Endothelial cell of umbilical vein (primary cell): ENCODE data around the gene SHISA6. TPM values are rescaled to one million over a fixed set of nuclear protein-coding genes. Genes with fewer than 3 reads are reported as not detected.

Experiments
- BruUV-seq: library from RNA; stranded (reverse); fragments of 400-500 nt; replicated peaks from 2 replicates; lab custom pipeline; 2021; lab: Mats Ljungman, UMichigan
- CTCF ChIA-PET: fragments of 300-600, 350-600 bp; sonication (Branson Sonifier 250); formaldehyde crosslinking; loops from one replicate; lab custom pipeline; 2021; ENCODE audit warnings: antibody characterized with exemption, inconsistent platforms; lab: Charles Lee
- POLR2A ChIA-PET: fragments of 300-600, 350-600 bp; sonication (Branson Sonifier 250); formaldehyde crosslinking; loops from one replicate; lab custom pipeline; 2021; ENCODE audit warnings: antibody characterized with exemption, inconsistent platforms; lab: Charles Lee
- DNase-seq: peaks from one replicate; pipeline ENCODE4 v3.0.0-alpha.2; 2011; ENCODE audit warnings: low read depth, low spot score
- FAIRE-seq: peaks from 2 replicates; lab custom pipeline; 2011; peaks lifted over from hg19 to GRCh38; lab: Jason Lieb, UNC
- H2AFZ ChIP-seq: 2 replicates; pipeline ENCODE4 v1.6.0; 2012; ENCODE audit warnings: low read depth, low read length, control low read depth, inconsistent platforms
- H3K27ac ChIP-seq: 2 replicates; pipeline ENCODE4 v1.5.1; 2011; ENCODE audit warnings: low read depth, mild to moderate bottlenecking, control low read depth, low read length, moderate library complexity; ENCODE audit not compliant: insufficient read depth
- H3K27me3 ChIP-seq, 2 experiments: 2 replicates each; pipeline versions ENCODE4 v1.6.0 to v1.6.1; 2011; ENCODE audit warnings: low read length in 2 of 2, mixed read lengths in 1 of 2; ENCODE audit not compliant: control insufficient read depth in 2 of 2, insufficient read depth in 2 of 2
- H3K36me3 ChIP-seq, 2 experiments: 2 replicates in 1 of 2; 3 replicates in 1 of 2; pipeline ENCODE4 v1.5.1; 2011; ENCODE audit warnings: low read length in 2 of 2, mild to moderate bottlenecking in 1 of 2, moderate library complexity in 1 of 2; ENCODE audit not compliant: control insufficient read depth in 2 of 2, insufficient read depth in 2 of 2; ENCODE audit errors: extremely low read depth in 1 of 2
- H3K4me1 ChIP-seq: 3 replicates; pipeline ENCODE4 v1.5.1; 2011; ENCODE audit warnings: mild to moderate bottlenecking, low read length; ENCODE audit not compliant: control insufficient read depth, insufficient read depth; ENCODE audit errors: extremely low read depth
- H3K4me2 ChIP-seq: 2 replicates; pipeline ENCODE4 v1.6.1; 2011; ENCODE audit warnings: low read length, control low read depth, mixed read lengths; ENCODE audit not compliant: insufficient read depth
- H3K4me3 ChIP-seq, 3 experiments: fragments of 200-600 bp in 1 of 3; sonication (generic), shearing (Covaris generic) in 1 of 3; replicated peaks in 1 of 3; 2 replicates each; pipeline ENCODE4 v1.5.1; 2011 to 2016; ENCODE audit warnings: control low read depth in 3 of 3, low read length in 3 of 3, mild to moderate bottlenecking in 2 of 3, inconsistent platforms in 1 of 3, low read depth in 1 of 3, moderate library complexity in 1 of 3; ENCODE audit not compliant: insufficient read depth in 1 of 3
- H3K79me2 ChIP-seq: 2 replicates; pipeline ENCODE4 v1.6.0; 2012; ENCODE audit warnings: low read length, inconsistent platforms; ENCODE audit not compliant: control insufficient read depth, insufficient read depth
- H3K9ac ChIP-seq: replicated peaks from 2 replicates; pipeline ENCODE3; 2011; ENCODE audit warnings: low read length, control low read depth; ENCODE audit not compliant: insufficient read depth; ENCODE audit errors: extremely low read depth
- H3K9me1 ChIP-seq: replicated peaks from 3 replicates; pipeline ENCODE4 v1.6.0; 2011; ENCODE audit warnings: mild to moderate bottlenecking, low read length; ENCODE audit not compliant: control insufficient read depth, insufficient read depth; ENCODE audit errors: extremely low read depth
- H3K9me3 ChIP-seq: replicated peaks from 2 replicates; pipeline ENCODE4 v1.5.1; 2012; ENCODE audit warnings: low read length, inconsistent platforms; ENCODE audit not compliant: control insufficient read depth, insufficient read depth
- H4K20me1 ChIP-seq: replicated peaks from 2 replicates; pipeline ENCODE3; 2011; ENCODE audit warnings: mild to moderate bottlenecking, low read length; ENCODE audit not compliant: control insufficient read depth, insufficient read depth; ENCODE audit errors: extremely low read depth
- CTCF ChIP-seq, 2 donors: IDR thresholded peaks; 1 replicate in 1 of 2; 2 replicates in 1 of 2; pipeline ENCODE4 v1.5.1; 2011; ENCODE audit warnings: low read length in 2 of 2, mild to moderate bottlenecking in 2 of 2, moderate library complexity in 2 of 2, control low read depth in 1 of 2, inconsistent platforms in 1 of 2, low read depth in 1 of 2; ENCODE audit not compliant: insufficient read depth in 1 of 2; ENCODE audit errors: extremely low read depth in 1 of 2
- EZH2 ChIP-seq: IDR thresholded peaks from 2 replicates; pipeline ENCODE4 v1.6.1; 2012; ENCODE audit warnings: borderline replicate concordance, low read depth, mild to moderate bottlenecking, moderate library complexity, low read length, inconsistent platforms; ENCODE audit not compliant: severe bottlenecking
- FOS ChIP-seq: IDR thresholded peaks from 2 replicates; pipeline ENCODE4 v1.6.1; 2011; ENCODE audit warnings: mild to moderate bottlenecking, low read length, moderate library complexity, borderline replicate concordance; ENCODE audit not compliant: insufficient read depth
- GATA2 ChIP-seq: IDR thresholded peaks from 2 replicates; pipeline ENCODE4 v1.7.0; 2011; ENCODE audit warnings: low read depth, mild to moderate bottlenecking, moderate library complexity, mixed read lengths, low read length; ENCODE audit not compliant: insufficient read length, insufficient read depth
- JUN ChIP-seq: IDR thresholded peaks from 2 replicates; pipeline ENCODE4 v1.6.1; 2011; ENCODE audit warnings: borderline replicate concordance, low read depth; ENCODE audit not compliant: insufficient read length, insufficient read depth
- MAX ChIP-seq: IDR thresholded peaks from 2 replicates; pipeline ENCODE4 v1.6.1; 2011; ENCODE audit not compliant: insufficient read depth, insufficient read length
- MYC ChIP-seq: IDR thresholded peaks from one replicate; pipeline ENCODE4 v1.6.1; 2011; ENCODE audit warnings: mild to moderate bottlenecking, low read depth, low read length
- POLR2A ChIP-seq: IDR thresholded peaks from 2 replicates; pipeline ENCODE4 v1.6.1; 2012; ENCODE audit warnings: low read depth, mild to moderate bottlenecking, control low read depth, low read length
- POLR2AphosphoS5 ChIP-seq: IDR thresholded peaks from 2 replicates; pipeline ENCODE4 v1.6.1; 2012; ENCODE audit warnings: low read depth, mild to moderate bottlenecking, control low read depth, low read length, moderate library complexity; ENCODE audit not compliant: insufficient read depth
- dilution Hi-C: fragments of 300-500 bp; cut with MboI; formaldehyde crosslinking; loops from one replicate; pipeline ENCODE4 v1.15.0; 2019; ENCODE audit warnings: low sequenced_read_pairs; ENCODE audit not compliant: extremely low pct_ligation_motif_present
- intact Hi-C: fragments of 100-400 bp; cut with micrococcal nuclease; formaldehyde crosslinking; loops from one replicate; pipeline ENCODE4 v1.10.0; 2022
- polyA plus RNA-seq, 4 experiments: library from polyadenylated mRNA; depleted of rRNA in 3 of 4; stranded (reverse) in 3 of 4; unstranded in 1 of 4; fragments of >200 nt; gene quantifications; 2 replicates each; pipeline versions ENCODE4 v1.2.1 to v1.2.3, GENCODE V29; 2011 to 2012; ENCODE audit warnings: missing spikeins in 1 of 4
- total RNA-seq: library from RNA; stranded (reverse); gene quantifications from 2 replicates; pipeline ENCODE4 v1.2.3, GENCODE V29; 2021

The SHISA6 gene
- total and polyA plus RNA-seq, 2 donors (not counting 3 experiments of a cell fraction or from before 2014, with no cell fraction given): not detected

GRCh38 chr17:11486868-11487310 is 245.9 kb downstream of the SHISA6 start:
- Histone ChIP-seq H3K27me3 (no peaks in the 10 kb centered on the region), H3K9me1 (no peaks in the 10 kb centered on the region), H3K4me1 (no peaks in the 10 kb centered on the region), H3K4me3 (no peak overlapping the region), H3K27ac (no peak overlapping the region), H4K20me1 (no peaks in the 10 kb centered on the region), H3K9me3 (peaks cover 2% of the 10 kb centered on the region), H3K9ac (no peak overlapping the region), H3K36me3 (no peaks in the 10 kb centered on the region), H2AFZ (no peak overlapping the region), H3K4me2 (no peak overlapping the region), H3K79me2 (no peaks in the 10 kb centered on the region)
- no TSS peak for BruUV-seq
- POLR2A ChIA-PET: no interaction called here
- TF ChIP-seq MYC (no peak), POLR2A (no peak), GATA2 (no peak), JUN (no peak), CTCF (IDR thresholded peaks at IDR 0.05; ENCODE audit: extremely low read depth in 1 of 2, insufficient read depth in 1 of 2, low read depth in 1 of 2, low read length in 2 of 2) (no peak), POLR2AphosphoS5 (no peak), MAX (no peak), FOS (no peak), EZH2 (no peak)
- no peak for FAIRE-seq
- intact Hi-C loops: no loop called here
- DNase-seq: no peak
- dilution Hi-C loops: no loop called here
- CTCF ChIA-PET: no interaction called here
